Posterior cingulate gyrus (tissue), 11 donors: ENCODE results near the gene LMF1.

Experiments
- DNase-seq, 10 donors: peaks; one replicate each; pipeline versions ENCODE4 v3.0.0 to v3.0.0-alpha.2; 2020 to 2021; ENCODE audit warnings: mixed read lengths in 3 of 10
- intact Hi-C: fragments of 100-400 bp; cut with DNase I; formaldehyde crosslinking; loops from one replicate; pipeline ENCODE4 v1.15.1; 2023

LMF1 gene

GRCh38 chr16:920717-921116 is 50.1 kb downstream of the LMF1 start:
- intact Hi-C loops = no loop called here
- peak in 5 of 10 donors; percentile 61 to 91 (median 70) for DNase-seq

- DNase-seq = peak in 4 of 10 donors; percentile 27 to 83 (median 69)
- intact Hi-C loops = no loop called here
Measured at GRCh38 chr16:920051-920681, 50.6 kb downstream of the LMF1 start.

- peak in 2 of 10 donors; percentile 51 to 70 for DNase-seq
- intact Hi-C loops = loop anchor here (10.0 kb wide), 1 partner anchor 55 kb away; the partner anchor contains the start of gene LMF1
Measured at GRCh38 chr16:919658-920050, 51.1 kb downstream of the LMF1 start.

GRCh38 chr16:918741-919657 is 51.8 kb downstream of the LMF1 start:
- peak in 3 of 10 donors; percentile 66 to 83 (median 81) for DNase-seq
- intact Hi-C loops = loop anchor here (10.0 kb wide), 1 partner anchor 56 kb away; the partner anchor contains the start of gene LMF1

- DNase-seq = peak in 3 of 10 donors; percentile 39 to 67 (median 65)
- intact Hi-C loops = loop anchor here (10.0 kb wide), 1 partner anchor 57 kb away; the partner anchor contains the start of gene LMF1
Measured at GRCh38 chr16:918068-918467, 52.7 kb downstream of the LMF1 start.

GRCh38 chr16:917591-918061 is 53.2 kb downstream of the LMF1 start:
- intact Hi-C loops = loop anchor here (10.0 kb wide), 1 partner anchor 57 kb away; the partner anchor contains the start of gene LMF1
- DNase-seq = peak in 4 of 10 donors; percentile 16 to 82 (median 60)

- intact Hi-C loops = loop anchor here (10.0 kb wide), 1 partner anchor 59 kb away; the partner anchor contains the start of gene LMF1
- no peak for DNase-seq
Measured at GRCh38 chr16:916035-916799, 54.6 kb downstream of the LMF1 start.

GRCh38 chr16:915546-915945 is 55.2 kb downstream of the LMF1 start:
- intact Hi-C loops = loop anchor here (10.0 kb wide), 1 partner anchor 59 kb away; the partner anchor contains the start of gene LMF1
- DNase-seq = peak in 1 of 10 donors; percentile 70

- intact Hi-C loops = loop anchor here (5.0 to 10.0 kb wide), 2 partner anchors 60 to 133 kb away; partner anchors contain the start of gene LMF1
- DNase-seq = peak in 1 of 10 donors; percentile 79
Measured at GRCh38 chr16:914440-914839, 56.3 kb downstream of the LMF1 start.

- intact Hi-C loops = loop anchor here (5.0 to 10.0 kb wide), 2 partner anchors 61 to 133 kb away; partner anchors contain the start of gene LMF1
- no peak for DNase-seq
Measured at GRCh38 chr16:913817-914439, 56.9 kb downstream of the LMF1 start.

GRCh38 chr16:912684-913613 is 57.8 kb downstream of the LMF1 start:
- intact Hi-C loops = loop anchor here (5.0 to 10.0 kb wide), 2 partner anchors 62 to 134 kb away; partner anchors contain the start of gene LMF1
- DNase-seq = peak; percentile 77 to 98 (median 86)

- intact Hi-C loops = loop anchor here (5.0 to 10.0 kb wide), 2 partner anchors 62 to 135 kb away; partner anchors contain the start of gene LMF1
- no peak for DNase-seq
Measured at GRCh38 chr16:912322-912683, 58.5 kb downstream of the LMF1 start.

- DNase-seq = peak in 2 of 10 donors; percentile 47
- intact Hi-C loops = loop anchor here (5.0 to 10.0 kb wide), 2 partner anchors 63 to 136 kb away; partner anchors contain the start of gene LMF1
Measured at GRCh38 chr16:911604-912321, 59.0 kb downstream of the LMF1 start.

GRCh38 chr16:911101-911500 is 59.7 kb downstream of the LMF1 start:
- intact Hi-C loops = loop anchor here (5.0 to 10.0 kb wide), 2 partner anchors 64 to 136 kb away; partner anchors contain the start of gene LMF1
- no peak for DNase-seq

- intact Hi-C loops = loop anchor here (5.0 to 10.0 kb wide), 2 partner anchors 65 to 137 kb away; partner anchors contain the start of gene LMF1
- DNase-seq = no peak
Measured at GRCh38 chr16:910181-910580, 60.6 kb downstream of the LMF1 start.

GRCh38 chr16:909281-910000 is 61.3 kb downstream of the LMF1 start:
- peak in 2 of 10 donors; percentile 64 to 73 for DNase-seq
- intact Hi-C loops = no loop called here
